Activated CD4-positive, alpha-beta memory T cell treated with anti-CD3 and anti-CD28 coated beads for 36 hours (primary cell): Measurements from ENCODE around the gene TNFSF9. TPM values are rescaled to one million over a fixed set of nuclear protein-coding genes. Genes with fewer than 3 reads are reported as not detected.
"Not testable (repeated sequence)": the region's sequence is repeated elsewhere in the genome, so short reads cannot be mapped to it uniquely, and the experiment has no call there.

ENCODE experiments used
- CTCF ChIA-PET: fragments of 350-600 bp; sonication (Branson Sonifier 250); formaldehyde crosslinking; loops from one replicate; lab custom pipeline; 2021; ENCODE audit warnings: antibody characterized with exemption, inconsistent platforms; lab: Charles Lee
- POLR2A ChIA-PET: fragments of 350-600 bp; sonication (Branson Sonifier 250); formaldehyde crosslinking; loops from one replicate; lab custom pipeline; 2021; ENCODE audit warnings: antibody characterized with exemption; lab: Charles Lee
- DNase-seq: peaks from one replicate; pipeline ENCODE4 v3.0.0-alpha.2; 2020
- H3K27ac Mint-ChIP-seq: one replicate; pipeline ENCODE4 v1.8.0; 2021; ENCODE audit warnings: mixed read lengths
- H3K27me3 Mint-ChIP-seq: one replicate; pipeline ENCODE4 v1.8.0; 2021; ENCODE audit warnings: mixed read lengths
- H3K36me3 Mint-ChIP-seq: one replicate; pipeline ENCODE4 v1.8.0; 2021; ENCODE audit warnings: mixed read lengths
- H3K4me1 Mint-ChIP-seq: one replicate; pipeline ENCODE4 v1.8.0; 2021; ENCODE audit warnings: low read depth, mixed read lengths
- H3K4me3 Mint-ChIP-seq: one replicate; pipeline ENCODE4 v1.8.0; 2021; ENCODE audit warnings: mild to moderate bottlenecking, mixed read lengths
- H3K9me3 Mint-ChIP-seq: one replicate; pipeline ENCODE4 v1.8.0; 2021; ENCODE audit warnings: mixed read lengths
- intact Hi-C: fragments of 100-400 bp; cut with micrococcal nuclease; formaldehyde crosslinking; loops from one replicate; pipeline ENCODE4 v1.15.1; 2023
- total RNA-seq, 2 experiments: library from RNA; stranded (reverse); gene quantifications; one replicate each; pipeline ENCODE4 v1.2.3, GENCODE V29; 2021

Gene TNFSF9
- total RNA-seq, 2 experiments from 2014 or later, result 1.2 to 1.4 TPM

DNA sequence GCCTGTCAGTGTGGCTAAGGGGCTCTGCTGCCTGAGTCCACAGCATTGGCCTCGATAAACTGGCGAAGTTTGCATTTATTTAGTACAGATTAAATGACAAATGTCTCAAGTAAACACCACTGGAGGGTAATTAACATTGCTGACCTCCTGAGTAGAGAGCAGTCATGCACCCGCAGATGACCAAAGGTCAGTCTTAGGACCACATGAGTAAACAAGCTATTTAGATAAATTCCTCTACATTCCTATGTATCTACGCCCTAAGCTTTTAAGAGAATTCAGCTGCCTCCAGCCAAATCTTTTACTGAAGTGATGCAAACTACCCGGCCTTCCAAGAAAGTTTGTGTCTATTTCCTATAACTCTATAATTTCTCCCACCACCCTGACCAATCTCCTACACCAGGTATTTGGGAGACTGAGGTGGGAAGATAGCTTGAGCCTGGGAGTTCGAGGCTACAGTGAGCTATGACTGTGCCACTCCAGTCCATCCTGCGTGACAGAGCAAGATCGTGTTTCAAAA is 37.2 kb downstream of the TNFSF9 start:
- CTCF ChIA-PET, result interaction anchor here (0.6 to 1.1 kb wide), 2 partner anchors 26 to 393 kb away, joined by 3 read pairs; no protein-coding TSS in a partner anchor
- Mint-ChIP-seq H3K4me1 (no peaks in the 10 kb centered on the region), H3K4me3 (no peak overlapping the region), H3K27ac (no peak overlapping the region), H3K27me3 (peaks cover 16% of the 10 kb centered on the region), H3K36me3 (no peaks in the 10 kb centered on the region), H3K9me3 (peaks cover 12% of the 10 kb centered on the region)
- no peak for DNase-seq
- intact Hi-C loops, result no loop called here
- POLR2A ChIA-PET, result no interaction called here

DNA sequence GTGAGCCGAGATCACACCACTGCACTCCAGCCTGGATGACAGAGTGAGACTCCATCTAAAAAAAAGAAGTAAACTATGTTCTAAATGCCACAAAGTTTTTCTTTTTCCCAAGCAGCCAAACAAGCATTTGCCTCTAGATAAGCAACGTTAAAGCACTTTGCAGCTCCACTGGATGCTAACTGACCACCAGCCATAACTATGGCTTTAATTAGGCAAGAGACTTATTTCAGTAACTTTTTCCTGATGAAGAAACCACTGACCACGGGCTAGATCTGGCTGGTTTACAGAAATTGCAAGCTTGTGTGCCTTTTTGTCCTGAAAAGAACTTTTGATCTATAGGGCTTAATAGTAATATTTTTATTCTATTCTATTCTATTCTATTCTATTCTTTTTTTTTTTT is 38.0 kb downstream of the TNFSF9 start:
- Mint-ChIP-seq H3K4me1 (no peaks in the 10 kb centered on the region), H3K27me3 (peaks cover 16% of the 10 kb centered on the region), H3K36me3 (no peaks in the 10 kb centered on the region), H3K4me3 (no peak overlapping the region), H3K27ac (no peak overlapping the region), H3K9me3 (peaks cover 12% of the 10 kb centered on the region)
- CTCF ChIA-PET, result no interaction called here
- POLR2A ChIA-PET, result no interaction called here
- DNase-seq, result no peak
- intact Hi-C loops, result no loop called here

DNA sequence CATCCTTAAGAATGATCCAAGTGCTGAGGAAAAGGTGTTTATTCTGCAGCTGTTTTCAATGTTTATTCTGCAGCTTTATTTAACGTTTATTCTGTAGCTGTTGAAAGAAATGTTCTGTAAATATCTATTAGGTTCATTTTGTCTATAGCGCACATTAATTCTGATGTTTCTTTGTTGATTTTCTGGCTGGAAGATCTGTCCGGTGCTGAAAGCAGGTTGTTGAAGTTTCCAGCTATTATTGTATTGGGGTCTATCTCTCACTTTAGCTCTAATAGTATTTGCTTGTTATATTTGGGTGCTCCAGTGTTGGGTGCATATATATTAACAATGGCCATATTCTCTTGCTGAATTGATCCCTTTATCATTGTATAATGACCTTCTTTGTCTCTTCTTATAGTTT is 39.9 kb downstream of the TNFSF9 start:
- Mint-ChIP-seq H3K27me3 (peaks cover 11% of the 10 kb centered on the region), H3K9me3 (peaks cover 4% of the 10 kb centered on the region), H3K4me3 (no peak overlapping the region), H3K36me3 (no peaks in the 10 kb centered on the region), H3K27ac (no peak overlapping the region), H3K4me1 (no peaks in the 10 kb centered on the region)
- intact Hi-C loops, result no loop called here
- DNase-seq, result no peak
- ChIA-PET POLR2A (interaction anchor here (0.5 kb wide), 1 partner anchor 28 kb away, joined by 3 read pairs; no protein-coding TSS in a partner anchor), CTCF (no interaction called here)

DNA sequence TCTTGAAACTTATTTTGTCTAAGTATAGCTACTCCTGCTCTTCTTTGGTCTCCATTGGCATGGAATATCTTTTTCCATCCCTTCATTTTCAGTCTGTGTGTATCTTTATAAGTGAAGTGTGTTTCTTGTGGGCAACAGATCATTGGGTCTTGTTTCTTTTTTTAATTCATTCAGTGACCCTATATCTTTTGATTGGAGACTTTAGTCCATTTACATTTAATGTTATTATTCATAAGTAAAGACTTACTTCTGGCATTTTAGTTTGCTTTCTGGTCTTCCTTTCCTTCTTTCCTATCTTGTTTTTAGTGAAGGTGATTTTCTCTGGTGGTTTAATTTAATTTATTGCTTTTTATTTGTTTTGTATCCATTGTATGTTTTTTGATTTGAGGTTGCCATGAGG is 40.3 kb downstream of the TNFSF9 start:
- no peak for DNase-seq
- Mint-ChIP-seq H3K9me3 (peaks cover 4% of the 10 kb centered on the region), H3K27ac (no peak overlapping the region), H3K27me3 (peaks cover 11% of the 10 kb centered on the region), H3K36me3 (no peaks in the 10 kb centered on the region), H3K4me1 (no peaks in the 10 kb centered on the region), H3K4me3 (no peak overlapping the region)
- intact Hi-C loops, result no loop called here
- ChIA-PET CTCF (no interaction called here), POLR2A (no interaction called here)

DNA sequence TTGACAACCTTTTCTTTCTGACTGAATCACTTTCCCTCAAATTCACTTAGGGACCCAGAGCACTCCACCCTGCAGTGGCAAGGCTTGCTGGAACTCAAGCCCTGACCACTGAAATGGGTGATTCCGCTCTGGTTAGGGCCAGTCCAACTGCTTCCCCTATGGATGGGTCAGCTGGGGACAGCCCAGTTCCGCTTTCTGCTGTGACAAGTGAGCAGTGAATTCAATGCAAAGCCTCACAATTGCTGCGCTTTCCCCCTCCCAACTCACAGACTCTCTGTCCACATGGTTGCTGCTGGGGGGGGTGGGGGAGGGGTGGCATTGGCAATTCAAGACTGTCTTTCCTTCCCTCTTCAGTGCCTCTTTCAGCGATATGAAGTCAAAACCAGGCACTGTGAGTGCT is 41.4 kb downstream of the TNFSF9 start:
- no peak overlapping the region for H3K4me3 Mint-ChIP-seq
- no peaks in the 10 kb centered on the region for H3K36me3 Mint-ChIP-seq
- ChIA-PET POLR2A (no interaction called here), CTCF (no interaction called here)
- no peak overlapping the region for H3K27ac Mint-ChIP-seq
- H3K9me3 Mint-ChIP-seq, result peaks cover 4% of the 10 kb centered on the region
- intact Hi-C loops, result no loop called here
- H3K4me1 Mint-ChIP-seq, result no peaks in the 10 kb centered on the region
- peaks cover 11% of the 10 kb centered on the region for H3K27me3 Mint-ChIP-seq
- no peak for DNase-seq

- intact Hi-C loops, result no loop called here
- H3K36me3 Mint-ChIP-seq, result no peaks in the 10 kb centered on the region
Measured at GRCh38 chr19:6573350-6573749, 42.5 kb downstream of the TNFSF9 start.

GRCh38 chr19:6576869-6577475 is 46.1 kb downstream of the TNFSF9 start:
- ChIA-PET POLR2A (no interaction called here), CTCF (no interaction called here)
- Mint-ChIP-seq H3K4me3 (no peak overlapping the region), H3K36me3 (no peaks in the 10 kb centered on the region), H3K27ac (no peak overlapping the region), H3K27me3 (peaks cover 4% of the 10 kb centered on the region), H3K4me1 (peaks cover 2% of the 10 kb centered on the region), H3K9me3 (no peaks in the 10 kb centered on the region)
- DNase-seq, result no peak
- intact Hi-C loops, result no loop called here

More at GRCh38 chr19:6573350-6573749, 42.5 kb downstream of the TNFSF9 start:
- no peak for DNase-seq
- no peak overlapping the region for H3K4me3 Mint-ChIP-seq
- peaks cover 2% of the 10 kb centered on the region for H3K4me1 Mint-ChIP-seq
- H3K9me3 Mint-ChIP-seq, result peaks cover 4% of the 10 kb centered on the region
- H3K27ac Mint-ChIP-seq, result no peak overlapping the region
- H3K27me3 Mint-ChIP-seq, result peaks cover 11% of the 10 kb centered on the region
- POLR2A ChIA-PET, result no interaction called here
- CTCF ChIA-PET, result no interaction called here

GRCh38 chr19:6577476-6578125 is 46.8 kb downstream of the TNFSF9 start:
- Mint-ChIP-seq H3K4me1 (peaks cover 2% of the 10 kb centered on the region), H3K27ac (no peak overlapping the region), H3K27me3 (peaks cover 3% of the 10 kb centered on the region), H3K9me3 (no peaks in the 10 kb centered on the region), H3K4me3 (no peak overlapping the region), H3K36me3 (no peaks in the 10 kb centered on the region)
- DNase-seq, result no peak
- POLR2A ChIA-PET, result no interaction called here
- CTCF ChIA-PET, result no interaction called here
- intact Hi-C loops, result no loop called here

DNA sequence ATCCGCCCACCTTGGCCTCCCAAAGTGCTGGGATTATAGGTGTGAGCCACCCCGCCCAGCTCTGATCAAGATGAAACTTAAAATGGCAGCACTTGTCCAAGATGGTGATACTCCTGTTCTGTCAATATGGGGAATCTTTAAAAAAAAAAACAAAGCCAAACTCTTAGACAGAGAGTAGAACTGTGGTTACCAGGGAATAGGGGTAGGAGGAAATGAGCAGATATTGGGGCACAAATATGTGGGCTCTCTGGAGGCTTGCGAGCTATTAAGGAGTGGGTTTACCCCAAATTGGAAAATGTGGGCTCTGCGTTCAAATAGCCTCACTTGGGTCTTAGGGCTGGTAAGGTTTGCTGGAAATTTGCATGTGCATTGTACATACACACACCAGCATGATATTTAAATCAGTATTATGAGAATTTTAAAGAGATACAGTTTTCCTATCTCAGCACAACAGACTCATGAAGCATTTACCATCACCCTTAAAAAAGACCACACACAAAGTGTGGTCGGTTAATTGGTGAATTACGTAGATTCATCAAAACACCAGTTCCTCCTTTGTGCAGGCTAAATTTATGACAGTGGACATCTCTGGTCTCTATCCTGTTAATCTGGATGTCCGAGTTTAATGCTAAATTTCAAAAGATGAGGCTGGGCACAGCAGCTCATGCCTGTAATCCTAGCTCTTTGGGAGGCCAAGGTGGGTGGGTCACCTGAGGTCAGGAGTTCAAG is 48.8 kb downstream of the TNFSF9 start:
- intact Hi-C loops, result no loop called here
- ChIA-PET CTCF (no interaction called here), POLR2A (no interaction called here)
- Mint-ChIP-seq H3K4me3 (no peak overlapping the region), H3K27ac (no peak overlapping the region), H3K27me3 (peaks cover 3% of the 10 kb centered on the region), H3K4me1 (peaks cover 2% of the 10 kb centered on the region), H3K9me3 (no peaks in the 10 kb centered on the region), H3K36me3 (no peaks in the 10 kb centered on the region)
- no peak for DNase-seq

GRCh38 chr19:6580313-6580712 is 49.5 kb downstream of the TNFSF9 start:
- peaks cover 3% of the 10 kb centered on the region for H3K27me3 Mint-ChIP-seq
- no peak for DNase-seq
- H3K9me3 Mint-ChIP-seq, result no peaks in the 10 kb centered on the region
- H3K27ac Mint-ChIP-seq, result no peak overlapping the region
- CTCF ChIA-PET, result no interaction called here
- H3K4me1 Mint-ChIP-seq, result peaks cover 2% of the 10 kb centered on the region
- H3K36me3 Mint-ChIP-seq, result no peaks in the 10 kb centered on the region
- POLR2A ChIA-PET, result no interaction called here
- intact Hi-C loops, result no loop called here
- no peak overlapping the region for H3K4me3 Mint-ChIP-seq

GRCh38 chr19:6582515-6583484 is 52.0 kb downstream of the TNFSF9 start:
- CTCF ChIA-PET, POLR2A ChIA-PET, H3K36me3 Mint-ChIP-seq, DNase-seq, H3K9me3 Mint-ChIP-seq, intact Hi-C loops, H3K4me3 Mint-ChIP-seq, H3K27ac Mint-ChIP-seq: not testable (repeated sequence)
- peaks cover 18% of the 10 kb centered on the region for H3K27me3 Mint-ChIP-seq
- peaks cover 13% of the 10 kb centered on the region for H3K4me1 Mint-ChIP-seq
